Fibroblast of peridontal ligament (primary cell): ENCODE results near the gene MPDU1.
A peak's percentile ranks its signal among the peaks of the same experiment; 100 is the strongest.

Experiments used
- DNase-seq: peaks from one replicate; pipeline ENCODE4 v3.0.0-alpha.2; 2010; ENCODE audit errors: extremely low read depth

MPDU1 gene

DNA sequence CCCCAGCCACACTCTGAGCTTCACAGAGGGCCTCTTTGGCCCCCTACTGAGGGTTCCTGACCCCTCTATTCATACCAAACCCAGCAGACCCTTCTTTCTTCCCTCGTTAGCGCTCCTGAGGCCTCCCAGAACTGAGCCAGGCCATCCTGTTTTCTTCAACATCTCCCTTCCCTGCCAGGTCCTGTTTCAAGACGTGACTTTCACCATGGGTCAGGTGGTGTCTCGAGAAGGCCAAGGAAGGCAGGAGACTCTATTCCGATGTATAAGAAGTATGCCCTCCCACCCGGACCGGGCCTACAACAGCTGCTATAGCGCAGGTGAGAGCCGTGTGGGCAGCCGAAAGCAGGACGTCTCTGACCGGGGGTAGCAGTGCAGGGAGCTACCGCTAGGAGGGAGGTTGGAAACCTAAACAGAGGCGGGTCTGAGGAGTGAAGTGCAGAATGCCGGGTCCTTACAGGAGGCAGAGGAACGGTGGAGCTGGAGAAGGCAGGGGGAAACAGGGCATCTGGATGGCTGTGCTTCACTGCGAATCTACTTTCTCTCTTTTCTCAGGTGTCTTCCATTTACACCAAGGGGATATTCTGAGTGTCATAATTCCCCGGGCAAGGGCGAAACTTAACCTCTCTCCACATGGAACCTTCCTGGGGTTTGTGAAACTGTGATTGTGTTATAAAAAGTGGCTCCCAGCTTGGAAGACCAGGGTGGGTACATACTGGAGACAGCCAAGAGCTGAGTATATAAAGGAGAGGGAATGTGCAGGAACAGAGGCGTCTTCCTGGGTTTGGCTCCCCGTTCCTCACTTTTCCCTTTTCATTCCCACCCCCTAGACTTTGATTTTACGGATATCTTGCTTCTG, 23.3 kb upstream of the MPDU1 start:
- DNase-seq: peak; percentile 47

DNA sequence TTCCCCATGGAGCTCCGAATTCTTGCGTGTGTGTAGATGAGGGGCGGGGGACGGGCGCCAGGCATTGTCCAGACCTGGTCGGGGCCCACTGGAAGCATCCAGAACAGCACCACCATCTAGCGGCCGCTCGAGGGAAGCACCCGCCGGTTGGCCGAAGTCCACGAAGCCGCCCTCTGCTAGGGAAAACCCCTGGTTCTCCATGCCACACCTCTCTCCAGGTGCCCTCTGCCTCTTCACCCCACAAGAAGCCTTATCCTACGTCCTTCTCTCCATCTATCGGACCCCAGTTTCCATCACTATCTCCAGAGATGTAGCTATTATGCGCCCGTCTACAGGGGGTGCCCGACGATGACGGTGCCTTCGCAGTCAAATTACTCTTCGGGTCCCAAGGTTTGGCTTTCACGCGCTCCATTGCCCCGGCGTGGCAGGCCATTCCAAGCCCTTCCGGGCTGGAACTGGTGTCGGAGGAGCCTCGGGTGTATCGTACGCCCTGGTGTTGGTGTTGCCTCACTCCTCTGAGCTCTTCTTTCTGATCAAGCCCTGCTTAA, 22.6 kb upstream of the MPDU1 start:
- DNase-seq: peak; percentile 70

DNA sequence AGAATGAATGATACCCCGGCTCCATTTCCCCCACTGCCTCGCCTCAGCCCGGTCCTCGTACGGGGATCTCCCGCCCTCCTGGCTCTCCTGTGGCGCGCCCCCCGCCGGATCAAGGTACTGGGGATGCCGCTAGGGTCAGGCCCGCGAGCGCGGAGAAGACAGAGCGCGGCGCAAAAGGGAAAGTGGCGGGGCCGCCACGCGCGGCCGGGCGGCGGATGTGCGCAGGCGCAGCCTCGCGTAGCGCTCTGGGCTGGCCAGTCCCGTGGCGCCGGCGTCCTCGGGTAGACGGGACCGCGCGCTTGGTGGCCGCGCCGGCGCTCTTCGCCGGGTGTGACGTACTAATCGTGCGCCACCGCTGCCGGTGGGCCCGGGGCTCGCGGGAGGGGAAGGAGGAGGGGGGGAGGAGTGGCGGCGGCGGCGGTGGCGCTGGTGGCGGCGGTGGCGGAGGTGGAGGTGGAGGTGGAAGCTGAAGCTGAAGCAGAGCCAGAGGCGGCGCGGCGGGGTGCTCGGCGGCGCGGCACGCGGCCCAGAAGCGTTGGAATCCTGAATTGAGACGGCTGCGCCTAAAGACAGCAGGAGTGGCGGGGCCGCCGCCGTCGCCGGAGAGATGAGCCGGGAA, 22.0 kb upstream of the MPDU1 start, which contains the start of gene SENP3:
Gene SENP3, plus strand, starts transcription at position 331 of the 619 bp plus-strand sequence. CDS start 1,158 bp downstream, outside the sequence.
- DNase-seq: peak; percentile 83

DNA sequence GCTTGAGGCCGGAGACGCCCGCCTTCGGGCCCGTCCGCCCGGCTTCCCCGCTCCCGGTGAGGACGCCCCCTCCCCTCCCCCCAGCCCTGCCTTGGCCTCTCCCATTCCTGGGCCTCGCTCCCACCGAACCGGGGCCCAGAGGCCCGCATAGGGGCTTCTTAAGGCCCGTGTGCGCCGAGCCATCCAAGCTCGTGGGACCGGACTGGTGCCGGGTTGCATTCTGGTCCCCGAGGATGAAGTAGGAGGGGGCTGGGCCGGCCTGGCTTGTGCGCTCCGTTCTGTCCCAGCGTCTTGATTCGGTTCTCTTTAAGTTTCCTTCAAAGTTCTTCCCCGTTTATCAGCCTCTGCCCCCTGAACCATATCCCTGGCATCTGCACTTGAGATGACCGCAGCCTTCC, 21.4 kb upstream of the MPDU1 start:
- DNase-seq: no peak

DNA sequence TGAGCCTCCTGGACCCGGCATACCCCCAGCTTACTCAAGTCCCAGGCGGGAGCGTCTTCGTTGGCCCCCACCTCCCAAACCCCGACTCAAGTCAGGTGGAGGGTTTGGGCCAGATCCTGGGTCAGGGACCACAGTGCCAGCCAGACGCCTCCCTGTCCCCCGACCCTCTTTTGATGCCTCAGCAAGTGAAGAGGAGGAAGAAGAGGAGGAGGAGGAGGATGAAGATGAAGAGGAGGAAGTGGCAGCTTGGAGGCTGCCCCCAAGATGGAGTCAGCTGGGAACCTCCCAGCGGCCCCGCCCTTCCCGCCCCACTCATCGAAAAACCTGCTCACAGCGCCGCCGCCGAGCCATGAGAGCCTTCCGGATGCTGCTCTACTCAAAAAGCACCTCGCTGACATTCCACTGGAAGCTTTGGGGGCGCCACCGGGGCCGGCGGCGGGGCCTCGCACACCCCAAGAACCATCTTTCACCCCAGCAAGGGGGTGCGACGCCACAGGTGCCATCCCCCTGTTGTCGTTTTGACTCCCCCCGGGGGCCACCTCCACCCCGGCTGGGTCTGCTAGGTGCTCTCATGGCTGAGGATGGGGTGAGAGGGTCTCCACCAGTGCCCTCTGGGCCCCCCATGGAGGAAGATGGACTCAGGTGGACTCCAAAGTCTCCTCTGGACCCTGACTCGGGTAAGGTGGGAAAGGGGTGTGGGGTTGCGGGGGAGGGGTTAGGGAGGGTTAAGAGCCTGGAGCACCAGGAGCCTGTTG, 20.4 kb upstream of the MPDU1 start:
- DNase-seq: no peak

DNA sequence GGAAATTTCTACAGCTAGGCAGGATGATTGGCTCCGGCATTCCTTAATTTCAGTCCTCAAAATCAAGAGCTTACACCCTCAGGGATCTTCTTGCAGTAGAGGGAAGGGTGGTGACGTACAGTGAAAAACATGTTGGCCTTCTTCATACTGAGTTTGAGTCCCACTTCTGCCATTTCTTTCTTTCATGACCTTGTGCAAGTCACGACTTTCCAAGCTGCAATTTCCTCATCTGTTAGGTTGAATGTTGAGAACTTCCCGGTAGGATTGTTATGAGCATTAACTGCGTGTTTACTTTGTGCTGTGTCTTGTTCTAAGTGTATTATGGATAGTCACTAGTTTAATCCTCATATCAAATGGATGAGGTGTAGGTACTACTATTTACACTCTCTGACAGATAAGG, 14.1 kb upstream of the MPDU1 start:
- no peak for DNase-seq

DNA sequence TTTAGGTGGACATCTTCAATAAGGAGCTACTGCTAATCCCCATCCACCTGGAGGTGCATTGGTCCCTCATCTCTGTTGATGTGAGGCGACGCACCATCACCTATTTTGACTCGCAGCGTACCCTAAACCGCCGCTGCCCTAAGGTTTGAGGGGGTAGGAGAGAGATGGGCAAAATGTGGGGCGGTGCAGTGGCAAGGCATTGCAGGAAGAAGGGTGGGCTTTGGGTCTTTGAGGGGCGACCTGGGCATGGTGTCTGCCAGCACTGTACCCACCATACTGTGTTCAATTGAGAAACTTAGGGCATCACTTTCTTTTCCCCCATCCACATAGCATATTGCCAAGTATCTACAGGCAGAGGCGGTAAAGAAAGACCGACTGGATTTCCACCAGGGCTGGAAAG, 13.3 kb upstream of the MPDU1 start:
- DNase-seq: no peak

DNA sequence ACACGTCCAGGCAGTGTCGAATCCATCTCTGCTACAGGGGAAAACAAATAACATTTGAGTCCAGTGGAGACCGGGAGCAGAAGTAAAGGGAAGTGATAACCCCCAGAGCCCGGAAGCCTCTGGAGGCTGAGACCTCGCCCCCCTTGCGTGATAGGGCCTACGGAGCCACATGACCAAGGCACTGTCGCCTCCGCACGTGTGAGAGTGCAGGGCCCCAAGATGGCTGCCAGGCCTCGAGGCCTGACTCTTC, 11.4 kb upstream of the MPDU1 start:
- no peak for DNase-seq

DNA sequence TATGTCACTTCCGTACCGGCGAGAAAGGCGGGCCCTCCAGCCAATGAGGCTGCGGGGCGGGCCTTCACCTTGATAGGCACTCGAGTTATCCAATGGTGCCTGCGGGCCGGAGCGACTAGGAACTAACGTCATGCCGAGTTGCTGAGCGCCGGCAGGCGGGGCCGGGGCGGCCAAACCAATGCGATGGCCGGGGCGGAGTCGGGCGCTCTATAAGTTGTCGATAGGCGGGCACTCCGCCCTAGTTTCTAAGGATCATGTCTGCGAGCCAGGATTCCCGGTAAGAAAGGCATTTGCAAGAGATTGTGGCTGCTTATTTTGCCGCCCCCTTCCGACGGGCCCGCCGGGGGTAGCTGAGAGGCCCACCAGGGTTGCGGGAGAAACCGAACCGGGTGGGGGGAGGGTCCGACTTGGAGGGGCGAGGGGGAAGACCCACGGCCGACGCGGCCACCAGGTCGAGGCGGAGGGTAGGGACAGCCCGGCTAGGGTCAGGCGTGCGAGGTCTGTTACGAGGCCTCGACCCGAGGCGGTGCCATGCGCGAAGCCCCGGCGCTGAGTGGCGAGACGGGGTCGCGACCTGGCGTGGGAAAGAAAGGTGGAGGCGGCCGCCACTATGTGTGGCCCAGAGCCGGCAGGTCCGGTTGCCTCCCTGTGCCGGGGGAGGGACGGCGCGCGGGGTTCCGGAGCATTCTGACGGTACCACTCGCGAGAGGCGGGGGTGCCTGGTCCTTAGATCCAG, 10.9 kb upstream of the MPDU1 start:
- peak; percentile 99 for DNase-seq

DNA sequence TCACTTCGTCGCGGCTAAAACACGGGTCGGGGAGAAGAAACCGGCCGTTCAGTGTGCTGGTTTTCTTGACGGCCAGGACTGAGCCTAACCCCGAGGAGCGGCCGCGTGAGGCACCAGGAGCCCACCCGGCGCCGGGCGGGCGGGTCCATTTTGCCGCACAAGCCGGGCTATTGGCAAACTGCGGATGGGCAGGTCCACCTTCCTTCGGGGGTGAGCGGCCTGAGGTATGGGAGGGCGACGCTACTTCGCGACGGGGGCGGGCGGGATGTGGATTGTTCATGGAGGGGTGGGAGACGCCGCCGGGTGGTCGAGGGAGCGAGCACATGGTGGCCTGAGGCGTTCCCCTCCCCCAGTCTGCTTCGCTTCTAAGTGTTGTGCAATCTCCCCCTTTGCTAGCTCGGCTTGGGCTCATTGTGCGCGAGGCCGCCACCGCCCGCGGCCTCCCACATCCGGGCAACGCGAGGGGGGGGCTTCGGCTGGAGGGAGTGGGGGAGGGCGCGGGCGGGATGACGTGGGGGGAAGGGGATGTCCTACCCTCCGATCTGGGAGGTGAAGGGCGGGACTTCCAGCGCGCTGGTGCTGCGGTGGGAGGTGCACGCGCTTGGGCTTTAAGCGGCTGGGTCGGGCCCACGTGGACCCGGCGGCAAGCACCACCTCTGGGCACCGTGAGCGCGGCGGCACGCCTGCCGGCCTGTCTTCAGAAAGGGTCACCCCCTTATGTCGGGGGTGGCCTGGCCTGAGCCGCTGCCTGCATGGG, 10.2 kb upstream of the MPDU1 start:
- DNase-seq: peak; percentile 90

DNA sequence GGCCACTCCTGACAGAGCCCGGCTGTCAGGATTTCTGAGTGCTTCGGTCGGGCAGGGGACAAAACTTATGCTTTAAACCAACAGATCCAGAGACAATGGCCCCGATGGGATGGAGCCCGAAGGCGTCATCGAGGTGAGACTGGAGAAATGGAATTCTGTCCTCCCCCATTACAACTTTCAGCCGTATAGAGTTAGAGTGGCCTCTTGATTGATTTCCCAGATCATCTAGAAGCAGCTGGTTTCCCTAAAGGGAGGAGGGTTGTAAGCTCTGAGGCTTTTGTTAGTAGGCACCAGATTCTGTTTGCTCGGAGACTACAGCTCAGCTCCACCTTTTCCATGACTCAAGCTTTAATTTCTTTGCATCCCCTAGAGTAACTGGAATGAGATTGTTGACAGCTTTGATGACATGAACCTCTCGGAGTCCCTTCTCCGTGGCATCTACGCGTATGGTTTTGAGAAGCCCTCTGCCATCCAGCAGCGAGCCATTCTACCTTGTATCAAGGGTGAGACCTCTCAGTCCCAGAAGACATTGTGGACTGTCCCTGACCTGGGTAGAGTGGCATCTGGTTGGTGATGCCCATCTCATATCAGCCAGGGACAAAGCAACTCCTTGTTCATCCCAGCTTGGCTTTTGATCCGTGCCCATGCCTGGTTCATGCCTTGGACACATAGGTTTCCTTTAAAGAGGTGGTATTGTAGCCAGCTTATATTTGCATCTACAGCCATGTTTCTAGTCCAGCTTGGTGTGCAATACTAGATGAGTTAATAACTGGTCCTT, 9.3 kb upstream of the MPDU1 start:
- peak; percentile 30 for DNase-seq

DNA sequence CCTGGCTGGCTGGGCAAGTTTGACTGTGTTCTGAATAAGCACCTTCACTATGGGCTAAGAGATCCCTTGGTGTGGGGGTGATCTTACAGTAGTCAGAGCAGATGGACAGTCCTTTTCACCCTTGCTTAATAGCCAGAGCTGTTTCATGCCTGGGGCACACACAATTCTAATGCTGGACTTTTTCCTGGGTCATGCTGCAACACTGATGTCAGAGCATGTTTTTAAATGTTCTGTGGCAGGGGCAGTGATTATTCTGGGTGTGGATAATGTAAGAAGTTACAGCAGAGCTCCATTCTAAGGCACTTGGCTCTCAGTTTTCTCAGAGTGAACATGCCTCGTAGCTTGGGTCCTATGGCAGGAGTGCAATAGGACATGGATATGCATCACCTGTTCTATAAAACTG, 8.2 kb upstream of the MPDU1 start:
- DNase-seq: no peak

DNA sequence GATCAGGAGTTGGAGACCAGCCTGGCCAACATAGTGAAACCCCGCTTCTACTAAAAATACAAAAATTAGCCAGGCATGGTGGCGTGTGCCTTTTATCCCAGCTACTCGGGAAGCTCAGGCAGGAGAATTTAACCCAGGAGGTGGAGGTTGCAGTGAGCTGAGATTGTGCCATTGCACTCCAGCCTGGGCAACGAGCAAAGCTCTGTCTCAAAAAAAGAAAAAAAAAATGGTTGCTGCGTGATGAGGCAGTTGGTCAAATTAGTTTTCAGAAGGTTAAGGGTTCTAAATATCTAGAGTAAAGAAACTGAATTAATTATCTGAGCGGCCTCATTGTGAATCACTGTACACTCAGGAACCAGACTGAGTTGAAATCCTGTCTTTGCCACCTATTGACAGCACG, 7.7 kb upstream of the MPDU1 start:
- DNase-seq: no peak

DNA sequence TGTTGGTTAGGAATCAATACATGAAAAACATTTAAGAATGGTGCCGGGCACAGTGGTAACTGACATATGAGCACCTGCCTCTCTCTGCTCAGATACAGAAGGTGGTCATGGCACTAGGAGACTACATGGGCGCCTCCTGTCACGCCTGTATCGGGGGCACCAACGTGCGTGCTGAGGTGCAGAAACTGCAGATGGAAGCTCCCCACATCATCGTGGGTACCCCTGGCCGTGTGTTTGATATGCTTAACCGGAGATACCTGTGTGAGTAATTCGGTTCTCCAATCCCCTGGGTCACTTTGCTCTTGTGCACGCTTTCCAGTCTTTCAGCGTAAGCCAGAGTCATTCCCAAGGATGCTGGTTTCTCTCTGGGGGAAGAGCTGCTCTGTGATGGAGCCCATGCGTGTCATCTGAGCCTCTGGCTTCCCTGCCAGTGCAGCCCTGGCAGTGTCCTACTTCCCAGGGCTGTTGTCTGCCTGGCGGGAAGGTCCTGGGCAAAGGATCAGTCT, 7.2 kb upstream of the MPDU1 start:
- no peak for DNase-seq

DNA sequence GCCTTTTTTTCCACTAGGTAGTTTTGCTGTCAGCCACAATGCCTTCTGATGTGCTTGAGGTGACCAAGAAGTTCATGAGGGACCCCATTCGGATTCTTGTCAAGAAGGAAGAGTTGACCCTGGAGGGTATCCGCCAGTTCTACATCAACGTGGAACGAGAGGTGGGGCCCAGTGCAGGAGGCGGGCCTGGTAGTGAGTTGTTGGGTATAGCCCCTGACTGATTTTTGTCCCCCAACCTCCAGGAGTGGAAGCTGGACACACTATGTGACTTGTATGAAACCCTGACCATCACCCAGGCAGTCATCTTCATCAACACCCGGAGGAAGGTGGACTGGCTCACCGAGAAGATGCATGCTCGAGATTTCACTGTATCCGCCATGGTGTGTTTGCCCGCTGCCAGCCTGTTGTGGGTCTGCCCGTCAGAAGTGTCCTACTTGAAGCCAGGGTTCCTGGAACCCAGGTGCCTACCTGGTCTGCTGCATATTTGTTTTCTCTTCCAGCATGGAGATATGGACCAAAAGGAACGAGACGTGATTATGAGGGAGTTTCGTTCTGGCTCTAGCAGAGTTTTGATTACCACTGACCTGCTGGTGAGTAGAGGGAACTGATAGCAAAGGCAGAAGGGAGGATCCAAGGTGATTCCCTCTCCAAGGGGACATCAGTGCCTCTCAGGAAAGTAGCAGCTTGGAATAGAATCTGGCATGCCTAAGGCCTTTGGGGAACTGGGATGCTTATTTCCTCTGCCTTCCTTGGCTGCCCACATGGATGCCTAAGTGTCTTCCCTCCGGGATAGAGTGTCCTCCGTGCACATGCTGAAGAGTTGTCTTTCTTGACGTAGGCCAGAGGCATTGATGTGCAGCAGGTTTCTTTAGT, 6.1 kb upstream of the MPDU1 start:
- DNase-seq: no peak

DNA sequence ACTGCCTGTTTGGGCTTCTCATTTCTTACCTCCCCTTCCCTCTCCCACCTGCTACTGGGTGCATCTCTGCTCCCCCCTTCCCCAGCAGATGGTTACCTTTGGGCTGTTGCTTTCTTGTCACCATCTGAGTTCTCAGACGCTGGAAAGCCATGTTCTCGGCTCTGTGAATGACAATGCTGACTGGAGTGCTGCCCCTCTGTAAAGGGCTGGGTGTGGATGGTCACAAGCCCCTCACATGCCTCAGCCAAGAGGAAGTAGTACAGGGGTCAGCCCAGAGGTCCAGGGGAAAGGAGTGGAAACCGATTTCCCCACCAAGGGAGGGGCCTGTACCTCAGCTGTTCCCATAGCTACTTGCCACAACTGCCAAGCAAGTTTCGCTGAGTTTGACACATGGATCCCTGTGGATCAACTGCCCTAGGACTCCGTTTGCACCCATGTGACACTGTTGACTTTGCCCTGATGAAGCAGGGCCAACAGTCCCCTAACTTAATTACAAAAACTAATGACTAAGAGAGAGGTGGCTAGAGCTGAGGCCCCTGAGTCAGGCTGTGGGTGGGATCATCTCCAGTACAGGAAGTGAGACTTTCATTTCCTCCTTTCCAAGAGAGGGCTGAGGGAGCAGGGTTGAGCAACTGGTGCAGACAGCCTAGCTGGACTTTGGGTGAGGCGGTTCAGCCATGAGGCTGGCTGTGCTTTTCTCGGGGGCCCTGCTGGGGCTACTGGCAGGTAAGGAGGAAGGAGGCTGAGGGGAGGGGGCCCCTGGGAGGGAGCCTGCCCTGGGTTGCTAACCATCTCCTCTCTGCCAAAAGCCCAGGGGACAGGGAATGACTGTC, 4.4 kb upstream of the MPDU1 start, which contains the start of gene CD68:
Gene CD68, plus strand, starts transcription at position 638 of the 833 bp plus-strand sequence. Its CDS starts 40 bp downstream, at position 678.
- DNase-seq: peak; percentile 79

DNA sequence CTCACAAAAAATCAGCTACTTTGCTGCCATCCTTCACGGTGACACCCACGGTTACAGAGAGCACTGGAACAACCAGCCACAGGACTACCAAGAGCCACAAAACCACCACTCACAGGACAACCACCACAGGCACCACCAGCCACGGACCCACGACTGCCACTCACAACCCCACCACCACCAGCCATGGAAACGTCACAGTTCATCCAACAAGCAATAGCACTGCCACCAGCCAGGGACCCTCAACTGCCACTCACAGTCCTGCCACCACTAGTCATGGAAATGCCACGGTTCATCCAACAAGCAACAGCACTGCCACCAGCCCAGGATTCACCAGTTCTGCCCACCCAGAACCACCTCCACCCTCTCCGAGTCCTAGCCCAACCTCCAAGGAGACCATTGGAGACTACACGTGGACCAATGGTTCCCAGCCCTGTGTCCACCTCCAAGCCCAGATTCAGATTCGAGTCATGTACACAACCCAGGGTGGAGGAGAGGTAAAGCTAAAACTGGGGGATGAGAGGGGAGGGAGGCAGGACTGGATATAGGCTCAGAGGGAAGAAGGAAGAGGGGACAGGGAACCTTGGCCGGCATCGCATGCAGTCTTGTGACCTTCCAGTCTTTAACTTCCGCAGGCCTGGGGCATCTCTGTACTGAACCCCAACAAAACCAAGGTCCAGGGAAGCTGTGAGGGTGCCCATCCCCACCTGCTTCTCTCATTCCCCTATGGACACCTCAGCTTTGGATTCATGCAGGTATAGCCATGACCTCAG, 3.6 kb upstream of the MPDU1 start:
- no peak for DNase-seq
